NCI-H2081 treated with DMSO at 0.1 percent for 48 hours (cell line): Measurements from ENCODE around the gene NUTM2F.
"Not testable (repeated sequence)": the region's sequence is repeated elsewhere in the genome, so short reads cannot be mapped to it uniquely, and the experiment has no call there.

Experiments
- DNase-seq: peaks from one replicate; lab custom pipeline; 2025; lab: John Stamatoyannopoulos, UW

The NUTM2F gene

GRCh38 chr9:94316236-94316635 is 12.2 kb downstream of the NUTM2F start:
- not testable (repeated sequence) for DNase-seq

GRCh38 chr9:94315034-94315984 is 13.1 kb downstream of the NUTM2F start:
- DNase-seq, result not testable (repeated sequence)

GRCh38 chr9:94303321-94303720 is 25.1 kb downstream of the NUTM2F start:
- no peak for DNase-seq

- no peak for DNase-seq
Observed at GRCh38 chr9:94302426-94302825, 26.0 kb downstream of the NUTM2F start.

- no peak for DNase-seq
Observed at GRCh38 chr9:94301583-94301982, 26.9 kb downstream of the NUTM2F start.

- DNase-seq, result no peak
Observed at GRCh38 chr9:94300470-94301301, 27.8 kb downstream of the NUTM2F start.

- no peak for DNase-seq
Observed at GRCh38 chr9:94298949-94299599, 29.4 kb downstream of the NUTM2F start.

- no peak for DNase-seq
Observed at GRCh38 chr9:94289691-94290090, 38.8 kb downstream of the NUTM2F start.

GRCh38 chr9:94287877-94288513 is 40.4 kb downstream of the NUTM2F start:
- no peak for DNase-seq

- no peak for DNase-seq
Observed at GRCh38 chr9:94286116-94286515, 42.3 kb downstream of the NUTM2F start.

GRCh38 chr9:94281101-94281500 is 47.3 kb downstream of the NUTM2F start:
- no peak for DNase-seq

- DNase-seq, result no peak
Observed at GRCh38 chr9:94280409-94280989, 47.9 kb downstream of the NUTM2F start.

- DNase-seq, result no peak
Observed at GRCh38 chr9:94277885-94278536, 50.4 kb downstream of the NUTM2F start.

GRCh38 chr9:94277029-94277428 is 51.4 kb downstream of the NUTM2F start:
- DNase-seq, result not testable (repeated sequence)

- DNase-seq, result no peak
Observed at GRCh38 chr9:94270009-94270408, 58.4 kb downstream of the NUTM2F start.

GRCh38 chr9:94269264-94269663 is 59.2 kb downstream of the NUTM2F start:
- DNase-seq, result no peak
